HEK293 (cell line): ENCODE results near the gene FBH1.
A peak's percentile ranks its signal among the peaks of the same experiment; 100 is the strongest.

Source experiments
- CTCF ChIA-PET: fragments of 350-600 bp; formaldehyde crosslinking; extraction: SDS; loops from one replicate; lab custom pipeline; 2021; ENCODE audit warnings: antibody characterized with exemption; lab: Yijun Ruan, JAX
- POLR2A ChIA-PET: fragments of 300-600 bp; formaldehyde crosslinking; extraction: SDS; loops from one replicate; lab custom pipeline; 2020; ENCODE audit warnings: antibody characterized with exemption, inconsistent platforms; lab: Yijun Ruan, JAX
- H3K27ac ChIP-seq: fragments of 200-500 bp; sonication (Bioruptor generic); 2 replicates; pipeline ENCODE4 v1.5.1; 2014; ENCODE audit warnings: low read depth, low read length, control low read depth, inconsistent platforms; ENCODE audit errors: extremely low read depth
- H3K36me3 ChIP-seq, 2 experiments: fragments of 200-500 bp in 1 of 2; sonication (Bioruptor generic) in 1 of 2; 1 replicate in 1 of 2; 2 replicates in 1 of 2; pipeline ENCODE4 v1.5.1; 2014 to 2017; ENCODE audit warnings: inconsistent platforms in 2 of 2, low read length in 2 of 2; ENCODE audit not compliant: control insufficient read depth in 2 of 2, insufficient read depth in 1 of 2
- H3K4me1 ChIP-seq: fragments of 200-500 bp; sonication (Bioruptor generic); 2 replicates; pipeline ENCODE4 v1.5.1; 2014; ENCODE audit warnings: mild to moderate bottlenecking, low read length, inconsistent platforms; ENCODE audit not compliant: control insufficient read depth, insufficient read depth
- H3K4me3 ChIP-seq: 2 replicates; pipeline ENCODE4 v1.5.1; 2011; ENCODE audit warnings: low read depth, mild to moderate bottlenecking, control low read depth, low read length, moderate library complexity
- H3K9me3 ChIP-seq: fragments of 200-500 bp; sonication (Bioruptor generic); 2 replicates; pipeline ENCODE4 v1.5.1; 2014; ENCODE audit warnings: low read depth, low read length, inconsistent platforms; ENCODE audit not compliant: control insufficient read depth, insufficient read depth
- BCL6B ChIP-seq: fragments of 450-650 bp; formaldehyde crosslinking; IDR thresholded peaks from 2 replicates; pipeline ENCODE4 v1.5.1; 2017; ENCODE audit warnings: missing biosample characterization, missing genetic modification characterization
- GFI1B ChIP-seq: fragments of 450-650 bp; formaldehyde crosslinking; IDR thresholded peaks from 2 replicates; pipeline ENCODE4 v1.5.1; 2016; ENCODE audit warnings: missing biosample characterization, missing genetic modification characterization
- HOXD13 ChIP-seq: sonication (generic); formaldehyde crosslinking; IDR thresholded peaks from 2 replicates; pipeline ENCODE4 v1.8.0; 2022; ENCODE audit warnings: missing genetic modification reagents, borderline replicate concordance
- KLF16 ChIP-seq: fragments of 450-650 bp; formaldehyde crosslinking; IDR thresholded peaks from 2 replicates; pipeline ENCODE4 v1.5.1; 2017; ENCODE audit warnings: missing biosample characterization, missing genetic modification characterization
- PBX3 ChIP-seq: sonication (generic); formaldehyde crosslinking; IDR thresholded peaks from 2 replicates; pipeline ENCODE4 v1.8.1; 2022; ENCODE audit warnings: mild to moderate bottlenecking, moderate library complexity, missing genetic modification reagents
- PRDM10 ChIP-seq: fragments of 450-650 bp; formaldehyde crosslinking; IDR thresholded peaks from 2 replicates; pipeline ENCODE4 v1.5.1; 2016; ENCODE audit warnings: missing biosample characterization, missing genetic modification characterization
- ZNF16 ChIP-seq: fragments of 450-650 bp; formaldehyde crosslinking; IDR thresholded peaks from 2 replicates; pipeline ENCODE4 v1.5.1; 2016; ENCODE audit warnings: low read depth, missing biosample characterization, missing genetic modification characterization
- ZNF2 ChIP-seq: fragments of 450-650 bp; formaldehyde crosslinking; IDR thresholded peaks from 2 replicates; pipeline ENCODE4 v1.5.1; 2016; ENCODE audit warnings: missing biosample characterization, missing genetic modification characterization
- ZNF26 ChIP-seq: fragments of 450-650 bp; formaldehyde crosslinking; IDR thresholded peaks from 2 replicates; pipeline ENCODE4 v1.5.1; 2016; ENCODE audit warnings: missing biosample characterization, missing genetic modification characterization
- ZNF266 ChIP-seq: fragments of 450-650 bp; formaldehyde crosslinking; IDR thresholded peaks from 2 replicates; pipeline ENCODE4 v1.5.1; 2016; ENCODE audit warnings: missing biosample characterization, missing genetic modification characterization, low read depth
- ZNF350 ChIP-seq: fragments of 450-650 bp; formaldehyde crosslinking; IDR thresholded peaks from 2 replicates; pipeline ENCODE4 v1.5.0; 2017; ENCODE audit warnings: missing biosample characterization, mild to moderate bottlenecking, missing genetic modification characterization
- ZSCAN16 ChIP-seq: fragments of 450-650 bp; formaldehyde crosslinking; IDR thresholded peaks from 2 replicates; pipeline ENCODE4 v1.5.1; 2016; ENCODE audit warnings: missing biosample characterization, missing genetic modification characterization
- TF ChIP-seq, protein P1 (sequence below): fragments of 450-650 bp; formaldehyde crosslinking; IDR thresholded peaks from 2 replicates; pipeline ENCODE4 v1.5.1; 2017; ENCODE audit warnings: missing biosample characterization, missing genetic modification characterization
- TF ChIP-seq, protein P2 (sequence below): fragments of 450-650 bp; formaldehyde crosslinking; IDR thresholded peaks from 2 replicates; pipeline ENCODE4; 2016; ENCODE audit warnings: missing biosample characterization, missing genetic modification characterization
- TF ChIP-seq, protein P3 (sequence below): fragments of 450-650 bp; formaldehyde crosslinking; IDR thresholded peaks from 2 replicates; pipeline ENCODE4 v1.5.1; 2016; ENCODE audit warnings: missing biosample characterization, missing genetic modification characterization
- TF ChIP-seq, protein P4 (sequence below): fragments of 450-650 bp; formaldehyde crosslinking; IDR thresholded peaks from 2 replicates; pipeline ENCODE4 v1.5.1; 2017; ENCODE audit warnings: missing biosample characterization, missing genetic modification characterization

Gene FBH1

DNA sequence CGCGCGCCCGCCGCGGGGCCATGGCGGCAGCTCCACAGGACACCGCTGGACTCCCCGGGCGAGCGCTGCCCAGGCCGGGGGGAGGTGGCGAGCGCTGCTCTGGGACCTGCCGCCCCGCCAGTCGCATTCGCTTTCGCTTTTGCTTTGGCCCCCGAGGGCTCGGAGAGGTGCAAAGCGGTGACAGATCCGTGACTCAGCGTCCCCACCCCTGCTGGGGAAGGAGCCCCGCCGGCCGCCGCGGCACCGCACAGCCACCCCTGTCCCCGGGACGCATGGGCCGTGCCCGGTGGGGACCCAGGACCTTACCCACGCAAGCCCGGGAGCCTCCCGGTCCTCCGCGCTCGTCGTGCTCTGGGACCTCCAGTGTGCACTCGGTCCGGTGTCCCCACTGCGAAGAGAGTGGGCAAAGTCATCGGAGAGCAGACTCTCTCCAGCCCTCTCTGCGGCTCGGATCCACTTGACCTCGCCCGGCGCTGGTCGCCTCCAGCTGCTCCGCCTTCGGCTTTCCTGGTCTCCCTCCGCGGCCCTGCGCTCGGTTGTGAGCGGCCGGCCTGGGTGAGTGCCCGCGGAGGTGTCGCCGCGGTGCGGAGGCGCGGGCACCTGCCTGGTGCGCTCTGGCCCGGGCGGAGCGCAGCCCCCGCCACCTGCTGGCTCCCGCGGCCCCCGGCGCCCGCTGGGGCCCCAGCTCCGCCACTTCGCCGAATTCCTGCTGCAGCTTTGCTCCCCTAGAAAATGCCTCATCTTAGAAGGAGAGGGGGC, 87.6 kb downstream of the FBH1 start, which contains the start of gene IL15RA (continued):
- TF ChIP-seq BCL6B (tag by site-specific recombination) = no peak

DNA sequence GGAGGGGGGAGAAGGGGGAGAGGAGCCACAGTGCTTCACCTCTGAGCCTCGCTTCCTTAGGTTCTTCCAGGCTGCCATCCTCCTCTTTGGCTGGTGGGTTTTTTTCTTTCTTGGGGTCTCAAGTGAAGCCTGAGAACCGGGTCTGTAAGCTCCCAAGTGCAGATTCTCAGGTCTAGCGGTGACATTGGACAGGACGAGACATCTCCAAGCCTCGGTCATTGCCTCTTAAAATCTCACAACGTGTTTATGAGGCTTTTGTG, 88.1 kb downstream of the FBH1 start:
- no peaks in the 10 kb centered on the region for H3K36me3 ChIP-seq
- ChIA-PET CTCF (interaction anchor here (1.0 kb wide), 1 partner anchor 112 kb away, joined by 3 read pairs; no protein-coding TSS in a partner anchor), POLR2A (no interaction called here)
- H3K4me1 ChIP-seq = peaks cover 2% of the 10 kb centered on the region; the same call in 1 of the 2 replicates
- peak overlapping the region; percentile 86 for H3K4me3 ChIP-seq
- no peaks in the 10 kb centered on the region for H3K9me3 ChIP-seq
- no peak overlapping the region for H3K27ac ChIP-seq
- TF ChIP-seq, protein P1, sequence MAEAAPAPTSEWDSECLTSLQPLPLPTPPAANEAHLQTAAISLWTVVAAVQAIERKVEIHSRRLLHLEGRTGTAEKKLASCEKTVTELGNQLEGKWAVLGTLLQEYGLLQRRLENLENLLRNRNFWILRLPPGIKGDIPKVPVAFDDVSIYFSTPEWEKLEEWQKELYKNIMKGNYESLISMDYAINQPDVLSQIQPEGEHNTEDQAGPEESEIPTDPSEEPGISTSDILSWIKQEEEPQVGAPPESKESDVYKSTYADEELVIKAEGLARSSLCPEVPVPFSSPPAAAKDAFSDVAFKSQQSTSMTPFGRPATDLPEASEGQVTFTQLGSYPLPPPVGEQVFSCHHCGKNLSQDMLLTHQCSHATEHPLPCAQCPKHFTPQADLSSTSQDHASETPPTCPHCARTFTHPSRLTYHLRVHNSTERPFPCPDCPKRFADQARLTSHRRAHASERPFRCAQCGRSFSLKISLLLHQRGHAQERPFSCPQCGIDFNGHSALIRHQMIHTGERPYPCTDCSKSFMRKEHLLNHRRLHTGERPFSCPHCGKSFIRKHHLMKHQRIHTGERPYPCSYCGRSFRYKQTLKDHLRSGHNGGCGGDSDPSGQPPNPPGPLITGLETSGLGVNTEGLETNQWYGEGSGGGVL (tag by site-specific recombination) = peak; percentile 88
- TF ChIP-seq ZNF2 = no peak

DNA sequence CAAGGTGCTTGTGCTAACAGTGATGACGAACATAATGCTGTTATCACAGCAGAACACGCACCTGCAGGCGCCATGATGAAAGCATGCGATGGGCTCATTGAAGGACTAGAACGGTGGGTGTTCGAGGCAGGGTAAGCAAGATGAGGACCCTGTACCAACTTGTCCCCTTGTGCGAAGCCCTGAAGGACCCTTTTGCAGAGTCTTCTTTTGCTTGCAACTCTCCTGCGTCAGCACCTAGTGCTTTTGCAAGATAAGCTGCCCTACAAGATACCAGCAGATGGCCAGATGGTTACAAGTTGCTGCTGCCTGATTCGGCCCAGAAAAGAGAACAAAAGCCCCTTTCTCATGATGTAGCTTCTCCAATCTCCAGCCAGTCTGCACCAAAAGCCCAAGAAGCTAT, 91.5 kb downstream of the FBH1 start:
- no peak for TF ChIP-seq PBX3 (CRISPR knock-in tag)
- TF ChIP-seq GFI1B (tag by site-specific recombination) = no peak
- no peak for TF ChIP-seq ZNF26 (tag by site-specific recombination)
- TF ChIP-seq, protein P2, sequence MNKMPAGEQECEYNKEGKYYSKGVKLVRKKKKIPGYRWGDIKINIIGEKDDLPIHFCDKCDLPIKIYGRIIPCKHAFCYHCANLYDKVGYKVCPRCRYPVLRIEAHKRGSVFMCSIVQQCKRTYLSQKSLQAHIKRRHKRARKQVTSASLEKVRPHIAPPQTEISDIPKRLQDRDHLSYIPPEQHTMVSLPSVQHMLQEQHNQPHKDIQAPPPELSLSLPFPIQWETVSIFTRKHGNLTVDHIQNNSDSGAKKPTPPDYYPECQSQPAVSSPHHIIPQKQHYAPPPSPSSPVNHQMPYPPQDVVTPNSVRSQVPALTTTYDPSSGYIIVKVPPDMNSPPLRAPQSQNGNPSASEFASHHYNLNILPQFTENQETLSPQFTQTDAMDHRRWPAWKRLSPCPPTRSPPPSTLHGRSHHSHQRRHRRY (tag by site-specific recombination) = no peak
- TF ChIP-seq HOXD13 = no peak
- TF ChIP-seq ZNF350 (tag by site-specific recombination) = no peak
- no peak for TF ChIP-seq ZNF266 (tag by site-specific recombination)
- no peak for TF ChIP-seq KLF16 (tag by site-specific recombination)
- no peak for TF ChIP-seq PRDM10
- TF ChIP-seq ZSCAN16 (tag by site-specific recombination) = no peak
- TF ChIP-seq, protein P3, sequence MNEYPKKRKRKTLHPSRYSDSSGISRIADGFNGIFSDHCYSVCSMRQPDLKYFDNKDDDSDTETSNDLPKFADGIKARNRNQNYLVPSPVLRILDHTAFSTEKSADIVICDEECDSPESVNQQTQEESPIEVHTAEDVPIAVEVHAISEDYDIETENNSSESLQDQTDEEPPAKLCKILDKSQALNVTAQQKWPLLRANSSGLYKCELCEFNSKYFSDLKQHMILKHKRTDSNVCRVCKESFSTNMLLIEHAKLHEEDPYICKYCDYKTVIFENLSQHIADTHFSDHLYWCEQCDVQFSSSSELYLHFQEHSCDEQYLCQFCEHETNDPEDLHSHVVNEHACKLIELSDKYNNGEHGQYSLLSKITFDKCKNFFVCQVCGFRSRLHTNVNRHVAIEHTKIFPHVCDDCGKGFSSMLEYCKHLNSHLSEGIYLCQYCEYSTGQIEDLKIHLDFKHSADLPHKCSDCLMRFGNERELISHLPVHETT = no peak
- TF ChIP-seq ZNF16 (tag by site-specific recombination) = no peak
- TF ChIP-seq, protein P4, sequence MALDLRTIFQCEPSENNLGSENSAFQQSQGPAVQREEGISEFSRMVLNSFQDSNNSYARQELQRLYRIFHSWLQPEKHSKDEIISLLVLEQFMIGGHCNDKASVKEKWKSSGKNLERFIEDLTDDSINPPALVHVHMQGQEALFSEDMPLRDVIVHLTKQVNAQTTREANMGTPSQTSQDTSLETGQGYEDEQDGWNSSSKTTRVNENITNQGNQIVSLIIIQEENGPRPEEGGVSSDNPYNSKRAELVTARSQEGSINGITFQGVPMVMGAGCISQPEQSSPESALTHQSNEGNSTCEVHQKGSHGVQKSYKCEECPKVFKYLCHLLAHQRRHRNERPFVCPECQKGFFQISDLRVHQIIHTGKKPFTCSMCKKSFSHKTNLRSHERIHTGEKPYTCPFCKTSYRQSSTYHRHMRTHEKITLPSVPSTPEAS (tag by site-specific recombination) = no peak
- Histone ChIP-seq H3K4me1 (peaks cover 2% of the 10 kb centered on the region; the same call in 1 of the 2 replicates), H3K4me3 (no peak overlapping the region), H3K27ac (no peak overlapping the region), H3K9me3 (no peaks in the 10 kb centered on the region), H3K36me3 (no peaks in the 10 kb centered on the region)
- ChIA-PET POLR2A (no interaction called here), CTCF (no interaction called here)
